ENCODE measurements around the gene TRPM3. TPM values are rescaled to one million over a fixed set of nuclear protein-coding genes. Genes with fewer than 3 reads are reported as not detected.

TRPM3 gene
- total and polyA plus RNA-seq, 2 of the 13 experiments (the other 11 are each of a cell fraction or from before 2014, with no cell fraction given), result not detected

GRCh38 chr9:70887826-70888225 lies 233.6 kb downstream of the TRPM3 start (continued):
- no peak for TF ChIP-seq CEBPZ (IDR thresholded peaks at IDR 0.05; ENCODE audit: low read length)
- no peak for TF ChIP-seq ZNF615 (CRISPR knock-in tag; IDR thresholded peaks at IDR 0.05; ENCODE audit: borderline replicate concordance)
- TF ChIP-seq ZFP37 (CRISPR knock-in tag; IDR thresholded peaks at IDR 0.05; ENCODE audit: borderline replicate concordance), result no peak
- TF ChIP-seq SIX4 (CRISPR knock-in tag; IDR thresholded peaks at IDR 0.05), result no peak
- TF ChIP-seq FOSL1 (CRISPR knock-in tag; IDR thresholded peaks at IDR 0.05; ENCODE audit: borderline replicate concordance), result no peak
- no peak for TF ChIP-seq ZNF10 (CRISPR knock-in tag; IDR thresholded peaks at IDR 0.05; ENCODE audit: borderline replicate concordance, low read depth)
- no peak for TF ChIP-seq ZNF883 (CRISPR knock-in tag; IDR thresholded peaks at IDR 0.05; ENCODE audit: not compliant biosample characterization)

GRCh38 chr9:70883963-70884793 lies 237.2 kb downstream of the TRPM3 start:
- POLR2A ChIA-PET, result no interaction called here
- DNase-seq (ENCODE audit: low spot score), result no peak
- WGBS (ENCODE audit: low lambda C conversion rate), result 19% methylated on average over 7 of the region's 7 CpGs
- Histone ChIP-seq H3K4me1 (ENCODE audit: insufficient read depth, low read length) (no peaks in the 10 kb centered on the region), H2AFZ (ENCODE audit: low read length) (no peak overlapping the region), H4K20me1 (ENCODE audit: insufficient read depth, low read length) (no peaks in the 10 kb centered on the region), H3K27ac (ENCODE audit: extremely low read length, insufficient read depth, low read length) (no peak overlapping the region), H3K4me3 (replicated peaks in 1 of 3; ENCODE audit: insufficient read depth in 1 of 3, low read depth in 2 of 3, low read length in 3 of 3) (no peak overlapping the region), H3K79me2 (ENCODE audit: insufficient read depth, low read length) (no peaks in the 10 kb centered on the region), H3K27me3 (ENCODE audit: control insufficient read depth in 1 of 2, insufficient read depth in 2 of 2, low read length in 2 of 2) (no peaks in the 10 kb centered on the region), H3K9me3 (ENCODE audit: low read length) (no peaks in the 10 kb centered on the region), H3K36me3 (replicated peaks in 1 of 2; ENCODE audit: control insufficient read depth in 1 of 2, insufficient read depth in 2 of 2, low read length in 2 of 2) (no peaks in the 10 kb centered on the region), H3K4me2 (ENCODE audit: low read depth, low read length) (no peak overlapping the region), H3K9ac (ENCODE audit: insufficient read depth, low read depth, low read length) (no peak overlapping the region)
- in situ Hi-C loops (cut with HindIII; ENCODE audit: extremely low pct_ligation_motif_present, low pct_unique_long_range_greater_than_20kb), result no loop called here
- no peak for TF ChIP-seq CHD2 (IDR thresholded peaks at IDR 0.05; ENCODE audit: low read depth, low read length)
- no peak for TF ChIP-seq CEBPG (CRISPR knock-in tag; IDR thresholded peaks at IDR 0.05)
- TF ChIP-seq ZNF354B (CRISPR knock-in tag; IDR thresholded peaks at IDR 0.05), result no peak
- TF ChIP-seq ZC3H4 (CRISPR knock-in tag; IDR thresholded peaks at IDR 0.05; ENCODE audit: borderline replicate concordance), result no peak
- TF ChIP-seq ZNF672 (CRISPR knock-in tag; IDR thresholded peaks at IDR 0.05), result no peak
- no peak for TF ChIP-seq HNRNPLL (IDR thresholded peaks at IDR 0.05; ENCODE audit: low read depth, low read length, poor library complexity, severe bottlenecking)
- no peak for TF ChIP-seq GATA4 (IDR thresholded peaks at IDR 0.05; ENCODE audit: borderline replicate concordance, low read depth)
- CTCF ChIA-PET (ENCODE audit: low intra/inter-chr PET ratio, low total read pairs), result no interaction called here
- ATAC-seq, result no peak
- FAIRE-seq, result no peak
- no TSS peak for BruUV-seq (replicated peaks)
- intact Hi-C loops (cut with micrococcal nuclease; ENCODE audit: unreplicated experiment), result no loop called here

All from HepG2 (cell line).